ENCODE results near the gene TULP4.

The TULP4 gene

DNA sequence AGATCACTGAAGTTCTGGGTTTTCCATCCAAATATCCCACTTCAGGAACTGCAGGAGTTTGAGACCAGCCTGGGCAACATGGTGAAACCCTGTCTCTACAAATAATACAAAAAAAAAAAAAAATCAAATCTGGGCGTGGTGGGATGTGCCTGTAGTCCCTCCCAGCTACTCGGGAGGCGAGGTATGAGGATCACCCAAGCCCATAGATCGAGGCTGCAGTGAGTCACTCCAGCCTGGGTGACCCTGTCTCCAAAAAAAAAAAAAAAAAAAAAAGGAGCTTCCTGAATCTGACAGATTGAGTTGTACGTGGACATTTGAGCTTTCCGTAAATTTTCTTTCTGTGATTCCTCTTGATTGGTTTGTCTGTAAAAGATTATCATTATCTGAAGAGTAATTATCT is 55.6 kb downstream of the TULP4 start:
- DNase-seq (ENCODE audit: low spot score): no peak
- H3K27ac ChIP-seq: no peak overlapping the region
- TF ChIP-seq, protein P1, sequence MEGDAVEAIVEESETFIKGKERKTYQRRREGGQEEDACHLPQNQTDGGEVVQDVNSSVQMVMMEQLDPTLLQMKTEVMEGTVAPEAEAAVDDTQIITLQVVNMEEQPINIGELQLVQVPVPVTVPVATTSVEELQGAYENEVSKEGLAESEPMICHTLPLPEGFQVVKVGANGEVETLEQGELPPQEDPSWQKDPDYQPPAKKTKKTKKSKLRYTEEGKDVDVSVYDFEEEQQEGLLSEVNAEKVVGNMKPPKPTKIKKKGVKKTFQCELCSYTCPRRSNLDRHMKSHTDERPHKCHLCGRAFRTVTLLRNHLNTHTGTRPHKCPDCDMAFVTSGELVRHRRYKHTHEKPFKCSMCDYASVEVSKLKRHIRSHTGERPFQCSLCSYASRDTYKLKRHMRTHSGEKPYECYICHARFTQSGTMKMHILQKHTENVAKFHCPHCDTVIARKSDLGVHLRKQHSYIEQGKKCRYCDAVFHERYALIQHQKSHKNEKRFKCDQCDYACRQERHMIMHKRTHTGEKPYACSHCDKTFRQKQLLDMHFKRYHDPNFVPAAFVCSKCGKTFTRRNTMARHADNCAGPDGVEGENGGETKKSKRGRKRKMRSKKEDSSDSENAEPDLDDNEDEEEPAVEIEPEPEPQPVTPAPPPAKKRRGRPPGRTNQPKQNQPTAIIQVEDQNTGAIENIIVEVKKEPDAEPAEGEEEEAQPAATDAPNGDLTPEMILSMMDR (IDR thresholded peaks at IDR 0.05): no peak
- no peak overlapping the region for H3K4me3 ChIP-seq

DNA sequence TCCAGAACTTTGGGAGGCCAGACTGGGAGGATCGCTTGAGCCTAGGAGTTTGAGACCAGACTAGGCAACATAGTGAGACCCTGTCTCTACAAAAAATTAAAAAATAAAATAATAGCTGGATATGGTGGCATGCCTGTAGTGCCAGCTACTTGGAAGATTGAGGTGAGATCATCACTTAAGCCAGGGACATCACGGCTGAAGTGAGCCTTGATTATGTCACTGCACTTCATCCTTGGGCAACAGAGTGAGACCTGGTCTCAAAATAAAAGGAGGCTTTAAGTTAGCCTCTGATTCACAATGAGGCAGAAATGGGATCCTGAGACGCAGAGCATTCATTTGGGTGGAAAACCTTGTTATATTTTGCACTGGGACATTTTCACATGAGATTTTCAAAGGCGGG is 57.0 kb downstream of the TULP4 start:
- no peak for DNase-seq (ENCODE audit: low spot score)
- H3K27ac ChIP-seq: no peak overlapping the region
- no peak overlapping the region for H3K4me3 ChIP-seq
- TF ChIP-seq, protein P1 (IDR thresholded peaks at IDR 0.05): no peak

DNA sequence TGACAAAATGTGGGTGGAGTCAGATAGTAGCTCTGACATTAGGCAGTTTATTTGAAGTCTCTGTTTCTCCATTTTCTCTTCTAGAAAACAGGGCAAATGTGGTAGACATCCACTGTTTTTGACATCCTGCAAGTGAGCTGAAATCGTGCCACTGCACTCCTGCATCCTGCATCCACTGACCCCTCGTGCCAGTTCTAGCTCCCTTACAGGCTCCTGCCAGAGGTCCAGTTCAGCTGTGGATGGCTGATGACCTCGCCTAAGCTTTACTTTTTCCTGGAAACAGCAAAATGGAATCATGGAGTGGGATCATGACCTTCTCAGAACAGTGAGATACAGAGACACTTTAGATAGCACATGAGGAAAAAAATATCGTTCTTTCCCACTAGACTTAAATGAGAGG is 58.5 kb downstream of the TULP4 start:
- no peak for DNase-seq (ENCODE audit: low spot score)
- TF ChIP-seq, protein P1 (IDR thresholded peaks at IDR 0.05): no peak

DNA sequence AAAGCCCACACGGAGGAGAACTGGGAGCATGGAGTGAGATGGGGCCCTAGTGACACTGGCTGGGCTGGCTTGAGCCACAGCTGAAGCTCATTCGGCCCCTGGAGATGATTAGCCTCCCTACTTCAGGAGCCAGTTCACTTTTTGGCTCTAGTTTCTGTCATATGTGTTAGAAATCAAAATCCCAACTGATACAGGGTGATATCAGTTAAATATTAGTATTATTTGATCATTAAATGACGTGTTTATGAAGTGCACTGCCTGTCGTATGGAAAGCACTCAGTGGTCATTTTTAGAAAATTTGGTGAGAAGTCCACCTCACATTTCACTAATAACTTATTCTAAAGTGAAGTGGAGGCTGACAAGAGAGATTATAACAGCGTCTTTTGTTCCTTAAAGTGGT is 59.0 kb downstream of the TULP4 start:
- Histone ChIP-seq H3K27ac (no peak overlapping the region), H3K4me3 (no peak overlapping the region)
- TF ChIP-seq, protein P1 (IDR thresholded peaks at IDR 0.05): no peak
- DNase-seq (ENCODE audit: low spot score): no peak

More for the DNA sequence above, 58.5 kb downstream of the TULP4 start:
- Histone ChIP-seq H3K27ac (no peak overlapping the region), H3K4me3 (no peak overlapping the region)

DNA sequence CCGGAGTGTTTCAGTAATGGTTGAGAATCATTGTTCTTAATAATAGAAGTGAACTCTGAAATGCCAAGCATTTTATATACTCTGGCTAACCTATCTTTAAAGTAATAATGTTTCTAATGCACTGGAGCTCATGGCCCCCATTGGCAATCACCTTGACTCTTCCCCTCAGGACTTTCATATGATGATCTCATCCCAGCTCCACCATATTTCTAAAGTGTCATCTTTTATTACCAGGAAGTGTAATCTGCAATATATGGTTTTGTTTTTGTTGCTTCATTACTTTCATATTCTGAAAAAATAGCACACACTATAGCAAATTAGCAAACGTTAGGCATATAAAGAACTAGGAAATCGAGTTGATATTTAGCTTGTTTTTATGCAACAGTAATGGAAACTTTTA is 60.3 kb downstream of the TULP4 start:
- DNase-seq (ENCODE audit: low spot score): no peak
- TF ChIP-seq, protein P1 (IDR thresholded peaks at IDR 0.05): no peak
- no peak overlapping the region for H3K4me3 ChIP-seq
- H3K27ac ChIP-seq: no peak overlapping the region

DNA sequence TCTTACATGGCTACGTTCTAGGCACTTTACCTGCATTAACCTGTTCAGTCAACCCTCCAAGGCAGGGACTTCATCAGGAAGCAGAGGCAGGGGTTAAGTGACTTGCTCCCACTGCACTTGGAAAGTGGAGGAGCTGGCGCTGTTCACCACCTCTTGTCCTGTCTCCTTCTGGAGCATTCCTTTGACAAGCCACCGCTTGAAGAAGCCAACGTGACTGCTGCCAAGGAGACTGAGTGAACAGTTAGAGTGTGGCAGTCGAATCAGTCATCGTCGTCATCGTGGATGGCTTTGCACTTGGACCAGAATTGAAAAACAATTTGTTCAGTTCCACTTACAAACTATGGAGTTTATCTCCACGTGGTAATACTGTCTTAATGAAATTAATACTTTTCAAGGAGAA is 60.9 kb downstream of the TULP4 start:
- TF ChIP-seq, protein P1 (IDR thresholded peaks at IDR 0.05): no peak
- H3K27ac ChIP-seq: no peak overlapping the region
- no peak overlapping the region for H3K4me3 ChIP-seq
- DNase-seq (ENCODE audit: low spot score): no peak

DNA sequence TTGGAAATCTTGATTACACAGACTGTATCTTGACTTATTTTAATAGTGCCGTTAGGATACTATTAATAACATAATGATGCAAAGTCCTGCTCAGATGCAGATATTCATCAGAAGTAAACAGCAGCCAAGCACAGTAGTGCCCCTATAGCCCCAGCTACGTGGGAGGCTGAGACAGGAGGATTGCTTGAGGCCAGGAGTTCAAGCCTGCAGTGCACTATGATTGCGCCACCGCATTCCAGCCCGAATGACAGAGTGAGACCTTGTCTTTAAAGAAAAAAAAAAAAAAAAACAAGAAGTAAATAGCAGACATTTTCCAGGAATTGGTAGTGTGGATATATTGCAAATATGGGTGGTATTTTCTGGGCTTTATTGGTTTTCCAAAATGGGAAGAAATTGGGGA is 61.8 kb downstream of the TULP4 start:
- H3K4me3 ChIP-seq: no peak overlapping the region
- H3K27ac ChIP-seq: no peak overlapping the region
- no peak for DNase-seq (ENCODE audit: low spot score)
- TF ChIP-seq, protein P1 (IDR thresholded peaks at IDR 0.05): no peak

Measured in coronary artery (tissue), 2 donors.